Measurements from ENCODE around the gene NFASC. TPM values are rescaled to one million over a fixed set of nuclear protein-coding genes. Genes with fewer than 3 reads are reported as not detected.

Gene NFASC
- total RNA-seq, 1 experiment from 2014 or later: 16.9 TPM

- no peak overlapping the region for H3K4me3 ChIP-seq (ENCODE audit: low read depth in 2 of 2, low read length in 2 of 2)
- intact Hi-C loops (cut with micrococcal nuclease; ENCODE audit: unreplicated experiment): no loop called here
- H3K27ac ChIP-seq (ENCODE audit: low read length): no peak overlapping the region
- in situ Hi-C loops (cut with HindIII; ENCODE audit: low pct_unique_long_range_greater_than_20kb, low sequenced_read_pairs): no loop called here
- no TSS peak for BruUV-seq (replicated peaks)
- H3K36me3 ChIP-seq (ENCODE audit: control insufficient read depth, insufficient read depth, low read length): no peaks in the 10 kb centered on the region
- H3K9me3 ChIP-seq (ENCODE audit: control insufficient read depth, insufficient read depth, low read depth, low read length): no peaks in the 10 kb centered on the region
- POLR2A ChIA-PET: no interaction called here
- DNase-seq (ENCODE audit: low read depth, low spot score) (no peak), ATAC-seq (no peak)
- H3K4me1 ChIP-seq (ENCODE audit: control insufficient read depth, insufficient read depth, low read length): no peaks in the 10 kb centered on the region
- TF ChIP-seq CTCF (IDR thresholded peaks at IDR 0.05): no peak
- no peak for TF ChIP-seq SIN3A (IDR thresholded peaks at IDR 0.05; ENCODE audit: borderline replicate concordance, insufficient read depth, low read depth, low read length)
- no peak for TF ChIP-seq REST (IDR thresholded peaks at IDR 0.05; ENCODE audit: insufficient read depth in 1 of 2, low read depth in 2 of 2, low read length in 1 of 2)
- no peak for TF ChIP-seq POLR2AphosphoS5 (IDR thresholded peaks at IDR 0.05; ENCODE audit: low read depth, low read length)
- no peak for TF ChIP-seq TCF7L2 (IDR thresholded peaks at IDR 0.05; ENCODE audit: low read depth, low read length)
- no peaks in the 10 kb centered on the region; the same call in 1 of the 2 replicates for H3K27me3 ChIP-seq (ENCODE audit: control insufficient read depth, insufficient read depth, low read length)
- CTCF ChIA-PET: no interaction called here
These were observed 16.4 kb upstream of the NFASC start for GRCh38 chr1:204854286-204854685.

DNA sequence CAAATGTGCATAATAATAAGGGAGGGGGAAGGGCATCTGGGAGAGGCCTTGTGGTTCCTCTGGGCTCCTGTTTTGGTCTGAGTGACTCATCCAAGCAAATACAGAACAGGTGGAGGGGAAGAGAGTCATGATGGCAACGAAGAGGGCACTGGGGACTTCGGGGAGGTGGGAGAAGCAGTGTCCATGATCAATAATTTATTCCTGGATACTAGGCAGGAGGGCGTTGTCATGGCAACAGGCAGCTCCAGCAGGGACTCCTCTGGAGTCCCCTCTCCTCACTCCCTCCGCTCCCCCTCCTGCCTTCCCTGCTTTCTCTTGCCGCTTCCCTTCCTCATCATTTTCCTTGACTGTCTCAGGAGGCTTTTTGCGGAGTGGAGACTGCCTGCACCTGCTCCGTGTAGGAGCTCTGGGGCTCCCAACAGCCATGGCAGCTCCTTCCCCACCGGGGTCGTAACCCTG lies 12.3 kb upstream of the NFASC start:
- no peaks in the 10 kb centered on the region; the same call in 1 of the 2 replicates for H3K27me3 ChIP-seq (ENCODE audit: control insufficient read depth, insufficient read depth, low read length)
- no peaks in the 10 kb centered on the region for H3K4me1 ChIP-seq (ENCODE audit: control insufficient read depth, insufficient read depth, low read length)
- DNase-seq (ENCODE audit: low read depth, low spot score): no peak
- ChIA-PET POLR2A (no interaction called here), CTCF (no interaction called here)
- in situ Hi-C loops (cut with HindIII; ENCODE audit: low pct_unique_long_range_greater_than_20kb, low sequenced_read_pairs) (no loop called here), intact Hi-C loops (cut with micrococcal nuclease; ENCODE audit: unreplicated experiment) (no loop called here)
- TF ChIP-seq POLR2AphosphoS5 (IDR thresholded peaks at IDR 0.05; ENCODE audit: low read depth, low read length) (no peak), REST (IDR thresholded peaks at IDR 0.05; ENCODE audit: insufficient read depth in 1 of 2, low read depth in 2 of 2, low read length in 1 of 2) (no peak)
- H3K9me3 ChIP-seq (ENCODE audit: control insufficient read depth, insufficient read depth, low read depth, low read length): no peaks in the 10 kb centered on the region
- BruUV-seq (replicated peaks): no TSS peak
- H3K36me3 ChIP-seq (ENCODE audit: control insufficient read depth, insufficient read depth, low read length): no peaks in the 10 kb centered on the region
- no peak overlapping the region for H3K27ac ChIP-seq (ENCODE audit: low read length)
- no peak overlapping the region for H3K4me3 ChIP-seq (ENCODE audit: low read depth in 2 of 2, low read length in 2 of 2)
- ATAC-seq: no peak
